ENCODE results near the gene UBE2L5.

UBE2L5 gene

DNA sequence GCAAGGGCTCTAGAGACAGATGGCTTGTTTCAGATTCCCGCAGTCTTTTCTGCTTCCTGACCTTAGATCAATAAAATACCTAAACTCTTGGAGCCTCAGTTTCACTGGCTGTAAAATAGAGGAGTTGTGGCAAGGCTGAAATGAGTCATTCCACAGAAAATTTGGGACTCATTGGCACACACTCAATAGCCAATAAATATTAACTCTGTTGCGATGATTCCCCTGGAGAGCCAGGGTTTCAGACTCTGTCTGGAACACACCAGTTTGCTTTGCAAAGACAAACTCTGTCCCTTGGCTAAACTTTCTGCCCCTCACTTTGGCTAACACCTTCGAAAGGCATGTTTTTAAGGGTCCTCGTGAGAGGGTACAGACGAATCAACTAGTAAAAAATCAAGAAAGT lies 18.1 kb upstream of the UBE2L5 start:
- DNase-seq (ENCODE audit: low read depth, low spot score) = no peak

DNA sequence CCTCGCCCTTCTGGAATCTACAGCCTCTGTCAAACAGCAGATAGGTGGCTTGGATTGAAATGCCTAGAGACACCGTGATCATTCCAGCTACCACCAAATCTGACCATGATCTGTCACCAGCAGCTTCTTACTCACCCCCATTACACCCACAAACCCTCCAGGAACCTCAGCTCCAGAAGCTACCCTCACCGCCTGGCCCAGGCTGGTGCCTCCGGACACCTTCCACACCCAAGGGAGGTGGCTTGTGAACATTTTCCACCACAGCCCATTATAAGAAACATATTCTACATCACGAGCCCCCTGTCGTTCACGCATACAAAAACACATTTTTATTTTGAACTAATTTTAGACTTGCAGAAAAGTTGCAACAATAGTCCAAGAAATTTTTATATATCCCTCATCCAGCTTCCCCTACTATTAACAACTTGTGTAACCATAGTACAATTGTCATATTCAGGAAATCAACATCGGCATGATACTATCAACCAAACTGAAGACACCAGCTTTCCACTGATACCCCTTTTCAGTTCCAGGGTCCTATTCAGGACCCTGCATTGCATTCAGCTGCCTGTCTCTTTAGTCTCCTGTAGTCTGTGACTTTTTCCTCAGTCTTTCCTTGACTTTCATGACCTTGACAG lies 15.4 kb upstream of the UBE2L5 start:
- no peak for DNase-seq (ENCODE audit: low read depth, low spot score)

DNA sequence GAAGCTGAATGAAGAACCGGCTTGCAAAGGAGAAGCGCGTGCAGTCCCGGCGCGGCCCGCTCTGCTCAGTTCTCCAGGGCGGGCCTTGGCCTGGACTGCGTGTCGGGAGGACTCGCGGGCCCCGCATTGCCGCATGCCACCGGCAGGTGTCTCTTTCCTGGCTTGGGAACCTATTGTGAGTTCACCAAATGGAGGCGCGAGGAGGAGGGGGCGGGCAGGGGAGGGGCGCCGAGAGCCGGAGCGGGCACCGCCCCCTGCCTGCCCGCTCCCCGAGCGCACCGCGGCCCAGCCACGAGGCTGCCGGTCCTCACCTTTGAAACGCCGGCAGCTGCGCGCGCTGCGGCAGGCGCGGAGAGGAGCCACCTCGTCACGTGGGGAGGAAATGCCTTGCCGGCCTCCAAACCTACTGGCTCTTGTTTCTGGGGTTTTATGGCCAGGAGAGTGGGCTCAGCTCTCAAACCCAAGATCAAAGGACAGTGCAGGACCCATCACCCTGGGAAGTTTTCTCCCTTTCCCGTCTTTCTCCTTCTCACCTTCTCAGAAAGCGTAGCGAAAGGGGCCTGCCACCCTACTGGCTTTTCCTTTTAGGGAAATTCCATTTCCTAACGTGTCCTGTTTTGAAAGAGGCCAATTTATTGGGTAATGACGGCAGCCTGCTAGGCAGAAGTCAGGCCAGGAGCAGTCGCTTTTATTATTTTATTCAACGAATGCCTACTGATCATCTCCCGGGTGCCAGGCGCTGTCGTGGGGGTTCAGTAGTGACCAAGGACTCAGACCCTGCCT lies 13.8 kb upstream of the UBE2L5 start:
- peak; percentile 77 for DNase-seq (ENCODE audit: low read depth, low spot score)

DNA sequence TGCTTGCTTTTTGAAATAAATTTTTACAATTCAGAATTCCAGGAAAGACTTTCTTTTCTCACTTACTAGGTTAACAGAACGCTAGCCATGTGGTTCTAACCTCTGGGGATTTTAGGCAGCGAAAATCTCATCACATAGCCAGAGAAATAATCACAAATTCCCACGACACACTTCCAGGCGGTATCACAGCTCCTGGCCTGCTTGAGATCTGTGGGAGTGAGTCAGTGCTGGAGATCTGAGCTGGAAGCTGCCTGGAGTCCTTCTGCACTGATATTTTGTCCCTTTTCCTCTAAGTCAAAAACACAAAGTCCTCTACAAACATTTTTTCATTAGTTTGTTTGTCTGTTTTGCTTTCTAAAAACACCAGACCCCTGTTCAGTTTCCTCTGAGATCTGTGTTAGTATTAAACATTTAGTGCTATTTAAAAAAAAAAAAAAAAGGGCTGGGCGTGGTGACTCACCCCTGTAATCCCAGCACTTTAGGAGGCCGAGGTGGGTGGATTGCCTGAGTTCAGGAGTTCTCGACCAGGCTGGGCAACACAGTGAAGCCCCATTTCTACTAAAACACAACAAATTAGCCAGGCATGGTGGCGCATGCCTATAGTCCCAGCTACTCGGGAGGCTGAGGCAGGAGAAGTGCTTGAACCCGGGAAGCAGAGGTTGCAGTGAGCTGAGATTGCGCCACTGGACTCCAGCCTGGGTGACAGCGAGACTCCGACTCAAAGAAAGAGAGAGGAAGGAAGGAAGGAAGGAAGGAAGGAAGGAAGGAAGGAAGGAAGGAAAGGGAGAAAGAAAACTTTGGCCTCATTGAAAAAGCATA lies 12.2 kb upstream of the UBE2L5 start:
- DNase-seq (ENCODE audit: low read depth, low spot score) = no peak

DNA sequence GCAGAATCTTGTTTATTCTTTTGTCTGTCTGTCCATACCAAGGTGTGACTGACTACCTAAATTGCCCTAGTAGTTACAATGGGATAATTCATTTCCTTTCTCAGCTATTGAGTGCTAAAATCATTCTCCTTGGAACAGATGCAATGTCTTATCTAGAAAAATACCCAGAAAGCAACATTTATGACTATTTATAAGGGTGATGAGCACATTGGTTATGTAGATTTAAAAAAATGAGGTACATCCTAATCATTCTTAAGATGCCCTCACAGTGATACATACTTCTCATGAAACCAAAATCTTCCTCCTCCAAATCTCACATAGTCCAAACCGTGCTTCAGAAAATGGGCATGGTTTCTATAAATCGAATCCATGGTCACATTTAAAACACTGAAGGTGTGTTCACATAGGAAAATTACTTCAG lies 11.6 kb upstream of the UBE2L5 start:
- DNase-seq (ENCODE audit: low read depth, low spot score) = no peak

DNA sequence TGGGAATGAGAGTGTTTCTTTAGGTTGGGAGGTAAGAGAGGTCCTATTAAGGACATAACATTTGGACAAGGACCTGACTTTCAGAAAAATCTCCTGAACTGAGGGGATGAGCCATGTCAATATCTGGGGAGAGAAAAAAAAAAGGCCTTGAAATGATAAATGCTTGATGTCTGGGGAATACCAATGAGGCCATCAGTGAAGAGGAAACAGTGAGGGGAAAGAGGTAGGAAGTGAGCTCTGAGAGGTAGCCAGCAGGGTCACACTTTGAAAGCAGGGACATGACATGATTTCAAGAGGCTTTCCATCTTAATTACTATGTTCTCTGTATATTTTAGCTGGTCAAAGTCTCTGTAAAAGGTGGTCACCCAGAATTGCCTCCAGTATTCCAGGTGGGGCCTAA lies 9.9 kb upstream of the UBE2L5 start:
- DNase-seq (ENCODE audit: low read depth, low spot score) = no peak

DNA sequence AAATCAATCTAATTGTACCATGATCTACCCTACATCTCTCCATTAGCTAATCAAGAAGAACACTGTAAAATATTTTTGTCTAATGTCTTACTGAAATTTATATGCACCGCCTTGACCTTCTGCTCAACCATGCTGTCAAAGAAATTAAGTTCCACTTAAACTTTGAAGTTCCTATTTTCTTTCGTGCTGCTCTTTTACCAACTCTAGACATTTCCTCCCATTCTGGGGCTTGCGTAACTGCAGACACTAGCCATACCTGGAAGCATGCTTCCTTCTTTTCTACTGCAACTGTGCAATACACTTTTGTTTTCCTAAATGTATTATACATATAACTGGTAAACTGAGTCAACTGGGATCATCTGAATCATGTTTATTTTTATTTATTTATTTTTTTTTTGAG lies 8.5 kb upstream of the UBE2L5 start:
- DNase-seq (ENCODE audit: low read depth, low spot score) = no peak

DNA sequence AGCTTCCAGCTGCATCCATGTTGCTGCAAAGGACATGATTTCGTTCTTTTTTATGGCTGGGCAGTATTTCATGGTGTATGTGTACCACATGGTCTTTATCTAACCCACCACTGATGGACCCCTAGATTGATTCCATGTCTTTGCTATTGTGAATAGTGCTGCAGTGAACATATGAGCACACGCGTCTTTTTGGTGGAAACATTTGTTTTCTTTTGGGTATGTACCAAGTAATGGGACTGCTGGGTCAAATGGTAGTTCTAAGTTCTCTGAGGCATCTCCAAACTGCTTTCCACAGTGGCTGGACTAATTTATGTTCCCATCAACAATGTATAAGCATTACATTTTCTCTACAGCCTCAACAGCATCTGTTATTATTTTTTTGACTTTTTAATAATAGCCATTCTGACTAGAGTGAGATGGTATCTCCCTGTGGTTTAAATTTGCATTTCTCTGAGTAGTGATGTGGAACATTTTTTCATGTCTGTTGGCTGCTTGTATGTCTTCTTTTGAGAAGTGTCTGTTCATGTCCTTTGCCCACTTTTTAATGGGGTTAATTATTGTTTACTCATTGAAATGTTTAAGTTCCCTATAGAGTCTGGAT lies 6.8 kb upstream of the UBE2L5 start:
- DNase-seq (ENCODE audit: low read depth, low spot score) = no peak

DNA sequence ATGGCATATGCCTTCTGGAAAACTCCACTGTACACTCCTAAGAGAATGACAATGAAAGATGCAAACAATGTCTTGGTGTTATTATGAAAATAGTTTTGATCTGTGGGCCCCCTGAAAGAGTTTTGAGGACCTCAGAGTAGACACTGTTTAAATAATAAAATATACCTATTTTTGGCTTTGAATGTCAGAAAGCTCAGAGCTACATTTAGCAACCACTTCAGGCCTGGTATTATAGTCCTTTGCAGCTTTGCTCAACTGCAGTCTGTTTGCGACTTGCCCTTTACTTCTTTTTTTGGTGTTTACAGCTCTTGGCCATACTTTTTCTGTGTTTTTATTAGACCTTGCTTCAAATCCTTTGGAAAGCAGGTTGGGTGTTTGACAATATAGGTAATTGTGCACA lies 5.8 kb upstream of the UBE2L5 start:
- DNase-seq (ENCODE audit: low read depth, low spot score) = no peak

DNA sequence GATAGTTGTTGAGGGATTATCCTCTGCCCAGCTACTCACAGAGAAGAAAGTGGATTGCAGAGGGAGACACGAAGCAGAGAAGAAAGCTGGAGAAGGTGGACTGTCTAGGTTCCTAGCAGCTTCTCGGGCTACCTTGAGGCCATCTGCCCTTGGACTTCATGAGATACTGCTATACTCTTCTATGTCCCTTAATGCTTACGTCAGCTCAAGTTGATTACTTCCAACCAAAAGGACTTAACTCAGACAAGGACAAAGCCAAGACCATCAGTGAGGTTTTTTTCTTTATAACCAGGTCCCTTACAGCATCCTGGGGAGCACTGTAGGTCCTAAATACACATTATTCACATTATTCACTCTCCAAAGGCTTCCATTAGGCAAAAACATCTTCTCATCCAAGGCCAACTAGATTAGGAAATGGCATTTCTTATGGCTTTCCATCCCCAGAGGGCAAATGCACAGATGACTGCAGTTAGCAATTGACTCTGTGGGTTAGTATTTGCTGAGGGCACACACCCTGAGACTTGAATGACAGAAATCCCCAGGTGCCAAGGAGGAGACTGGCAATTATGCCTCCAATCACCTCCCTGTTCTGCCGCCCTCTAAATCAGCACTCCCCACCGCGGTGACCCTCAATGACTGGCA lies 4.1 kb upstream of the UBE2L5 start:
- no peak for DNase-seq (ENCODE audit: low read depth, low spot score)

DNA sequence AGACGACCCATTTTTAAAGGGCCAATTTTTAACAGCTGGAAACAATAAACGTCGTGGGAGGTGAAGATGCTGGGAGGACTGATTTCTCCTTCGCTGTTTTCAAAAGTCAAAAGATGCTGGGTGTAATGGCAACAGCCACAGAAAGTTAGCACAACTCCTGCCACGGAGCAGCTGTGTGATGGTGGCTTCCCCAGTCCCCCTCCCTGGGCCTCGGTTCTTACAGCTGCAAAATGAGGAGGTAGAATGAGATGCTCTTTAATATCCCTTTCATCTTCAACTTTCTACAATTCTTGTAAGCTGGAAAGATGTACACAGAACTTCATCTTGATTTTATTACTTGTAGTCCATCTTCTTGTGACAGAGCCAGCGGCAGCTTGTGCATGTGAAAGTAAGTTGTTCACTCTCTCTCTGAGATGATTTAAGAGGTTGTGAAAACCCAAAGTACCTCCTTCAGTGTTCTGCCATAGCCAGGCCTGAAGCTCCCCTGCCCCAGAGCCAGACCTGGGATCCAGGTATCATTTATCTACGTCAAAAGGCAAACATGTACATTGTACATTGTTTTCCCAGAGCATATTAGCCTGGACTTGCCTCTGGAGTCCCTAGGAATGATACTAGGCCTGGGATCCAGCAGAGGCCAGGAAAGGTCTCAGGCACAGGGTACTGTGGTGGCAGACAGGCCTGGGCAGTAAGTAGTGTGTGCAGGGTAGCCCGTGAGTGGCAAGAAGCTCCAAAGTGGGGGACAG lies 3.4 kb upstream of the UBE2L5 start:
- no peak for DNase-seq (ENCODE audit: low read depth, low spot score)

DNA sequence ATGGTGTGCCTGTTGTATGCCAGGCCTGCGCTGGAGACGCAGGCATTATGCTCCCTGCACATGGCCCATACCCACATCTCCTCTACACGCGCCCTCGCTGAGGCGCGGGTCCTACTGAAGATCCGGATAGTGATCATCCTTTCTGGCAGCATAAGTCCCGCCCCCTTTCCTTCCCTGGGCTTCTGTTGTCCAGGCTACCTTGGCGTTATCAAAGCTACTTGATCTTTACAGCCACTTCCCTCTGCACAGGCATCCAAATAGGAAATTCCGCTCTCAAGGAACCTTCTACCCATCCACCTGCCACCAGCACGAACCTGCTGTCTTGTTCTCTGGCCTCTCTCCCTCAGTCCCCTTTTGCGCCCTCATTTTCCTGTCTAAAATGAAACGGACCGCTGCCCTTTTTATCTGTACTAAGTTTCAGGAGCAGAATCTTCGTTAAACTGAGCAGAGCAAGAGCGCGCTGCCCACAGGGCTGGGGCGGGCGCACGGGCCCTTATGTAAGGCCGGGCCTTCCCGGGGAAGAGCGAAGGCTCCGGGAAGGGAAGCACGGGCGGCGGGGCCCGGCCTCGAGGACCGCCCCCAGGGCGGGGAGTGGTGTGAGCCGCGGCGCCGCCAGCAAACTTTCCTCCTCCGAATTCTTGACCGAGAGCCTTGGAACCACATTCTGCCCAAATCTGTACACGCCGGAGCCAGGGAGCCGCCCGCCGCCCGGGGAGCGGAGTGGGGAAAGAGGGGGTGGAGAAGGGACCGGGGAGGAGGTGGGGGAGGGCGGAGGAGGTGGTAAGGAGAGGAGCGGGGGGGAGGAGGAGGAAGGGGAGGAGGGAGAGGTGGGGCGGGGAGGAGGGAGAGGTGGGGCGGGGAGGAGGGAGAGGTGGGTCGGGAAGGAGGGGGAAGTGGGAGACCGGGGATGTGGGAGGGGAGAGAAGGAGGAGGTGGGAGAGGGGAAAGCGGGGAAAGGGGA lies 920 bp upstream of the UBE2L5 start:
- DNase-seq (ENCODE audit: low read depth, low spot score) = no peak

DNA sequence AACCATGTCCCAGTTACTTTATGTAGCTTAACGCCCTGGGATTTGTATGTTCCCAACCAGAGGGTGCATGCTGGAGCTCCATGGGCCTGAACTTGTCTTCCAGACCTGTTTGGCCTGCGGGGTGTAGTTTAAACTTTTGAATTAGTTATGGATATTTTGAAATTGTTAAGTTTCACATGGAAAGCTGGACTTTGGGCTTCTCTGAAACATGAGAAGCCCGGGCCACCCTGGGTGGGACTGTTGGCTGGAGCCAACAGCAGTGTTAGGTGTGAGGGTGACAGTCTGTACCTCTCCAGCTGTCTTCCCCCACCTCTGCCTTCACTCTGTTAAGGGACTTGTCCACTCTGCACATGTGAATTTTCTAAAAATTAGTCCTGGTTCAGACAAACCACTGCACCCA lies 1.6 kb downstream of the UBE2L5 start:
- DNase-seq (ENCODE audit: low read depth, low spot score) = no peak

DNA sequence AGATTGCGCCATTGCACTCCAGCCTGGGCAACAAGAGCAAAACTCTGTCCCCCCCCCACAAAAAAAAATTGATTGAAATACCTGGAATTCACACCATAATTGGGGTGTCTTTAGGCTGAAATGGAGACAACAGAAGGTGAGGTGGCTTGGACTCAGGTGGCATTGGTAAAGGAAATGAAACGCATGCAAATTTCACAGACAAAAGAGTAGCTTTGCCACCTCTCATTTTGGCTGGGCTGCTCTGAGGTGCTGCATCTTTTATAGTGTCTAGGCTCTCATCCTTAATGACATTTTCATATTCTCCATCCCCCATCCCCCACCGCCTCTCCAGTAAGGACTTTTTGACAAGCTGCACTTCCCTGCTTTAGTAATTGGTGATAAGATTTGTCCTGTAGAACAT lies 6.9 kb downstream of the UBE2L5 start:
- no peak for DNase-seq (ENCODE audit: low read depth, low spot score)

DNA sequence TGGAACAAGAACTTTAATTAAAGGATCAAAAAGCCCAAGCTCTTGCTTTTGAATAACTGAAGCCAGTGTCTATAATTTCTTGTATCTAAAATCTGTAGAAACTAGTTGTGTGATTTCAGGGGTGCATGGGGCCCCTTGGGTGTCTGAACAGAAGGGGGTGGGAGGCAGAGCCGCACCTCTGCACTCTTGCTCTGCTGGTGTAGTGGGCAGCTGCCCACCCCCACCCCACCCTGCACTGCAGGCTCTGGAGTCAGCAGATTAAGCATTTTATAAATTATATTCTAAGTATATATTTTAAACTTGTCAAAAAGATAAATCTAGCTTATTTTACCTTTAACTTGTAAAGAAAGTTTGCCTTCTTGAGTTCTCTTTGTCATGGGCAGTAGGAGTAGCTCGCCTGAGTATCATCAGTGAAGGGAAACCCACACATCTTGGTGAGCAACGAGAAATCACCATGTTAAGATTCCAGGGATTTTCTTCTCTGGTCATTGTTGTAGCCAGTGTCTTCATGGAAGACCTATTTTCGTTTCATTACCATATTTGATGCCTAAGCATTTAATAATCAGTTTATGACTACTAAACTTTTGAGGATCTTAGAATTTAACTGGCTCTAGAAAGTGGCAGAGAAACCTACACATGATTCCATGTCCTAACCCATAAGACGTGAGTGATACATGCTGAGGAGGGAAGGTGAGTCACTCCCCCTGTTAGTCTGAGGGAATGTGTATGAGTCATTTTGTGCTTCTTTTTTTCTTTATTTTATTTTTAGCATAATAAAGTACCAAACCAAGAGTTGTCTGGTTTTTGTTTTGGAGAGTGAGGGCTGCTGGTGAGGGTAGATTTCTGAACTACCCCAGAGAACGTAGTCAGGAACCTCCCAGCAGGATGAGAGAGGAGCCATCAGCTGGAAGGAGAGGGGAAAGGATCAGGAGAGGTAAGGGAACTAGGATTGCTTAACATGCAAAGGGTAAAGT lies 7.7 kb downstream of the UBE2L5 start:
- no peak for DNase-seq (ENCODE audit: low read depth, low spot score)

DNA sequence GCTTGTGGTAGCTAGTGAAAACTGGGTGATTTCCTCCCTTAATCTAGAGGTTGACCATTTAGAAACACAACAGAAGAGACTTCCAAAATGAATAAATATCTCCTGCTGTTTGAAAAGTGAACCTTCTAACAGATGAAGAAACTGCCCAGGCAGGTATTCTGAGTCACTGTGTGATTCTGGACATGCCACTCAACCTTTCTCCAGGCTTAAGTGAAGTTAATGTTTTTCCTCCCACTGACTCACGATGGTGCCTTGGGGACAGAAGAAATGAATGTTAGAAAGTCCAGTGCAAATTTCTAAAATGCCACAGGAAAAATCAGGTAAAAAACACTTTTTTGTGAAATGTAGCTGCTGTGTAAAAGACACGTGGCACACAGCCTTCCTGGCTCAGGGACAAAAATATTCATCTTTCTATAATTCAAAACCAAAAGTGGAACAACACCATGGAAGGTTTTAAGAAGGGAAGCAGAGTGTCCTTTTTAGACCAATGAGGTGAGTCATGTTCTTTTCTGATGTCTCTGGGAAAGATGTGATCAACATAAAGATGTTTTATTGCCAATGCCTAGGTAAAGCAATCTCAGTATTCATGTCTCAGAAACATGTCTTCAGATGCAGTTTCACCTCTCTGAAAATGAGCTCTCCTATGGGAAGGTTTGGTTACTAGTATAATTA lies 9.1 kb downstream of the UBE2L5 start:
- no peak for DNase-seq (ENCODE audit: low read depth, low spot score)

DNA sequence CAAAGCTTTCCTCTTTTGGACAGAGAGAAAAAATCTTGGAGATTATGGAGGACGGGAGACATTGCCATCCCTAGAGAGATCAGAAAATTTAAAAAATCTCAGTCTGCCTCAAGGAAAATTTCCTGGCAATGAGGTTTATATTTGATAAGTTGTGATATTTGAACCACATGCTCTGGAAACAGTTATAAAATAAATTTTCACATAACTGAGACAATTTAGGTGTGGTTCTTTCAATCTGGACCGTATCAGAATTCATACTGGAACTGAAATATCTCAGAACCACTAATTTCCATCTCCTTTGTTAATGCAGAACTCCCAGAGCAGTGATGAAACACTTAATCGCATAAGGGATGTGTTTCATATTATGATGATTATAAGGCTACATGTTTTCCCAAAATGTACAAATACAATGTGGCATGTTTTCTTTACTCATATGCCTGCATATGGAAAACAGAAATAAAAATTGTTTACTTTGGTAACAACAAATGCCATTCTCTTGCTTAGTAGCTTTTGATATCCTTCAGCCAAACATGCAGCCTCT lies 13.7 kb downstream of the UBE2L5 start:
- DNase-seq (ENCODE audit: low read depth, low spot score) = no peak

DNA sequence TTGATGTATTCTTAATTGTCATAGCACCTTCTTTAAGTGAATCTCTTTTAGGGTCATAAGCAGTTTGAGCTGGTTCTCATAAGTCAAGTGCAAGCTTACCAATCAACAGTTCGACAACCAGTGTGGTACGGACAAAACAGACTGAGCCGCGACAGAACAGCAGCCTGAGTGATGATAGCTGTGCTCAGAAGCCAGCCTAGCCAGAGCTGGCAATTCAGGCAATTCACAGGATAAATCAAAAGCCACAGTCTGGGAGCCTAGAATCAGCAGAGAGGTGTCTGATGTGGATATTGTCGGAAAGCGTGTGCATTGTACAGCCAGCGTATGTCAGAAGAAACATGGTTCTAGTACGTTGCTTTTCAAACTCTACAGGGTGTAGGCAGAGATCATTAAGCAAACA lies 14.9 kb downstream of the UBE2L5 start:
- no peak for DNase-seq (ENCODE audit: low read depth, low spot score)
